CD4-positive, alpha-beta T cell treated with Interferon alpha-2 for 1 hour (primary cell): ENCODE data around the gene UVRAG.
"Not testable (repeated sequence)": the region's sequence is repeated elsewhere in the genome, so short reads cannot be mapped to it uniquely, and the experiment has no call there.

Experiments used
- DNase-seq, 2 donors: peaks; one replicate each; pipeline ENCODE4 v3.0.0-alpha.2; 2020 to 2022

UVRAG gene

DNA sequence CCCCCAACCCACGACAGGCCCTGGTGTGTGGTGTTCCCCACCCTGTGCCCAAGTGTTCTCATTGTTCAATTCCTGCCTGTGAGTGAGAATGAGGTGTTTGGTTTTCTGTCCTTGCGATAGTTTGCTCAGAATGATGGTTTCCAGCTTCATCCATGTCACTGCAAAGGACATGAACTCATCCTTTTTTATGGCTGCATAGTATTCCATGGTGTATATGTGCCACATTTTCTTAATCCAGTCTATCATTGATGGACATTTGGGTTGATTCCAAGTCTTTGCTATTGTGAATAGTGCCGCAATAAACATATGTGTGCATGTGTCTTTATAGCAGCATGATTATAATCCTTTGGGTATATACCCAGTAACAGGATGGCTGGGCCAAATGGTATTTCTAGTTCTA, 158.7 kb downstream of the UVRAG start:
- not testable (repeated sequence) for DNase-seq

DNA sequence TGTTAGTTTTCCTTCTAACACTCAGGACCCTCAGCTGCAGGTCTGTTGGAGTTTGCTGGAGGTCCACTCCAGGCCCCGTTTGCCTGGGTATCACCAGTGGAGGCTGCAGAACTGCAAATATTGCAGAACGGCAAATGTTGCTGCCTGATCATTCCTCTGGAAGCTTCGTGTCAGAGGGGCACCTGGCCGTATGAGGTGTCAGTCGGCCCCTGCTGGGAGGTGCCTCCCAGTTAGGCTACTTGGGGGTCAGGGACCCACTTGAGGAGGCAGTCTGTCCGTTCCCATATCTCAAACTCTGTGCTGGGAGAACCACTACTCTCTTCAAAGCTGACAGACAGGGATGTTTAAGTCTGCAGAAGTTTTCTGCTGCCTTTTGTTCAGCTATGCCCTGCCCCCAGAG, 164.1 kb downstream of the UVRAG start:
- DNase-seq = not testable (repeated sequence)

DNA sequence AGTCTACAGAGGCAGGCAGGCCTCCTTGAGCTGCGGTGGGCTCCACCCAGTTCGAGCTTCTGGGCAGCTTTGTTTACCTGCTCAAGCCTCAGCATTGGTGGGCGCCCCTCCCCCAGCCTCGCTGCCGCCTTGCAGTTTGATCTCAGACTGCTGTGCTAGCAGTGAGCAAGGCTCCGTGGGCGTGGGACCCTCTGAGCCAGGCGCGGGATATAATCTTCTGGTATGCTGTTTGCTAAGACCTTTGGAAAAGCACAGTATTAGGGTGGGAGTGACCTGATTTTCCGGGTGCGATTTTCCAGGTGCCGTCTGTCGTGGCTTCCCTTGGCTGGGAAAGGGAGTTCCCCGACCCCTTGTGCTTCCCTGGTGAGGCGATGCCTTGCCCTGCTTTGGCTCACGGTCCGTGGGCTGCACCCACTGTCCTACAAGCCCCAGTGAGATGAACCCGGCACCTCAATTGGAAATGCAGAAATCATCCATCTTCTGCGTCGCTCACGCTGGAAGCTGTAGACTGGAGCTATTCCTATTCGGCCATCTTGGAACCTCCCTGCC, 164.5 kb downstream of the UVRAG start:
- not testable (repeated sequence) for DNase-seq

DNA sequence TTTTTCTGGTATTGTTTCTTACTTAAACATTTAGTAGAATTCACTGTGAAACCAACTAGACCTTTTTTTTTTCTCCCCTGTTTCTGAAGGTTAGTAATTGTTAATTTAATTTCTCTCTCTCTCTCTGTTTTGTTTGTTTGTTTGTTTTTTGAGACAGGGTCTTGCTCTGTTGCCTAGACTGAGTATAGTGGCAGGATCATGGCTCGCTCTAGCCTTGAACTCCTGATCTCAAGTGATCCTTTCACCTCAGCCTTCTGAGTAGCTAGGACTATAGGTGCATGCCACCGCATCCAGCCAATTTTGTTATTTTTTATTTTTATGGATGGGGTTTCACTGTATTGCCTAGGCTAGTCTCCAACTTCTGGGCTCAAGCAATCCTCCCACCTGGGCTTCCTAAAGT, 165.0 kb downstream of the UVRAG start:
- no peak for DNase-seq

DNA sequence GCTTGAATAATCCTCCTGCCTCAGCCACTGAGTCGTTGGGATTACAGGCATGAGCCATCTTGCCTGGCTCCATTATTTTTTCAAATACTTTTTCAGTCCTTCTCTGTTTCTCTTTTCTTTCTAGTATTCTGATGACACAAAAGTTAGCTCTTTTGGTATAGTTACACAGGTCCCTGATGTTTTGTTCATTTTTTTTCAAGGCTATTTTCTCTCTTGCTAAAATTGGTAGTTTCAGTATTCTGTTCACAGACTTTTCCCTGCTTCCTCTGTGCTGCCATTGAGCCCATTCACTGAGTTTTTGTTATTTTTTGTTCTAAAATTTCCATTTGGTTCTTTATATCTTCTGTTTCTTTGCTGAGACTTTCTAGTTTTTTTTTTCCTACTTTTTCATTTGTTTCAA, 166.5 kb downstream of the UVRAG start:
- DNase-seq = no peak

DNA sequence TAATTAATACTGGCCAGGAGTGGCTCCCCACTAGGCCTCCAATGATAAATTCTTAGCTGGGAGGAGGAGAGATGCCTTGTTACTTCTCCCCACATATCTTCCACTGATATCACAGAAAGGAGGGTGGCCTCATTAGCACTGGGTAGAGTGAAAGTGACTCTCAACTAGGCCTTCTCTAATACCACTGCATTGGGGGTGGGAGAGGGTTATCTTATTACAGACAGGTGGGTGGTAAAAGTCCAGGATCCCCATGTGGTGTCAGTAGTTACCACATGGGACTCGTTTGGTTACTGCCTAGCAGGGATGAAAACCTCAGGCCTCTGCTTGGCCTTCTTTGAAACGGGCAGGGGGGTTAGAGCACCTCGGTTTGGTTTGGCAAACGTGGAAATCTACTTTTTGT, 167.3 kb downstream of the UVRAG start:
- DNase-seq = no peak

DNA sequence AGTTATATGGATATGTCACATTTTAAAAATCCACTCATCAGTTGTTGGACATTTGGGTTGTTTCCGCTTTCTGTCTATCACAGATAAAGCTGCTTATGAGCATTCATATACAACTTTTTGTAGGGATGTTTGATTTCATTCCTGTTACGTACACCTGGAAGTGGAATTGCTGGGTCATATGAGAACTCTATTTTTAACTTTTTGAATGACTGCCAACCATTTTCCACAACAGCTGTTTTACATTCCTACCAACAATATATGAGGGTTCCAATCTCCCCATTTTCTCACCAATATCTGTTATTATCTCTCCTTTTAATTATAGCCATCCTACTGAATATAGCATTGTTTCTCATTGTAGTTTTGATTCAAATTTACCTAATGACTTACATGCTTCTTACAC, 172.0 kb downstream of the UVRAG start:
- DNase-seq = no peak

DNA sequence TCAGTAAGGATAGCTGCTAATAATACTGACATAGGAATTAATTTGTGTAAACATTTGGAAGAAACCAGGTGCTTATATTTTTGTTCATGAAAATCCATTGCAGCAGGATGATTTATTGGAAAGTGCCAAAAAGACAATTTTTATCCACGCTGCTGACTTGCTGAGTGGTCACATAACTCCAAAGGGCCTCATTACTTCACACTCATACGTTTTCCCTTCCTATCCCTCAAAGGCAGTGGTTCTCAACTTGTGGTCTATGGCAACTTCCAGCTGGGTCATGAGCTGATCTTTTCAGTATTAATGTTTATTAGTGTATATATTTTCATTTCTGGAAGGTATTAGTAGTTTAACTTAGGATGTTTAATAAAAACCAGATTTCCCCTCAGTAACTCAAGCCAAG, 178.1 kb downstream of the UVRAG start:
- DNase-seq = no peak

DNA sequence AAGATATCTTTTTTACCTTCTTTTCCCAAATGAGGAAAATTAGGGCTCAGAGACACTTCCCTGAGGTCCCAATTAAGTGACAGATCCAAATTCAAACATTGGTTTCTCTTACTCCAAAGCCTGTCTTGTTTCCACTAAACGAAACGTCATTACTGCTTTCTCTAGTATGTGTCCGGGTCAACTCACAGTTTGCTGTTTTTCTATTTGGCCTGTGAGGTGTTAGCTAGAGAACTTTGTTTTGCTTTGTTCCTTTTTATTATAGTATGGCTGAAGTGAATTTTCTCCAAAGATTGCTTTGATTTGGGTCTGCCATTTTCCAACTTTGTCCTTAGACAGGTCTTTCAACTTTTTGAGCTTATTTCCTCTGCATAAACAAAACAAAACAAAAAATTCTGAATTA, 179.6 kb downstream of the UVRAG start:
- DNase-seq = no peak

DNA sequence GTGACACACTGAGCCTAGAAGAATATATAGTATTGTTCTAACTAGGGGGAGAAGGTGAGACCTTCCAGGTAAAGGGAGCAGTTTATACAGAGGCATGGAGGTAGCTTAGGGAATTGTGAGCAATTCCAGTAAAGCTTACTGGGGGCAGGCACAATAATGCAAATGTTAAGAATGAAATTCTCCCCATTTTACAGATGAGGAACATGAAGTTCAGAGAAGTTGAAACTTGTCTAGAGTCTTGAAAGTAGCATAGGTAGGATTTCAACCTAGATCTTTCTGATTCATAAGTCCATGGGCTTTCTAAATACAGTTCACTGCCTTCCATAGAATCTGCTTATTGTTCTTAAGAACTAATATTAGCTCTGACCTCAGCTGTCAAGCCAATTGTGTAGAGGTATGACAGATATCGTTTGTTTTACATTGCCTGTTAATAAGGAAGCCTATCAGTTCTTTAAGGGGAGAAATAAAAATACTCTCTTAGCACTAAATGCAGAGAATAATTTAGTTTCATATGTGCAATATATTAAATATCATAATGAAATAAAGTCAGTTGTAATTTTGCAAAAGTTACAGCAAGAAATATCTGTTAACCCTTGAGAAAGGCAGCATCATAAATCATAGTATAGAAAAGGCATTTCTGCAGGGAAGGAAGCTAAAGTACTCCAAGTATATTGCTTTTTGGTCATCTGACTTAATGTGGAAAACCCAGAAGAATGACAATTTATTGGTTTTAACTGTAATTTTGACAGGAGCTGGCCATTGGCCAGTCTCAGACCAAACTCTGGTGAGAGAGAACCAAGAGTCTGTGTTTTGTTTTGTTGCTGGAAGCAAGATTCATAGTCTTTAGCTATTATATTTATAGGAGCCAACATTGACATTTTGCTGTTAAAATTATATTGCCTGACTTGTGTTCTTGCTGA, 181.8 kb downstream of the UVRAG start:
- no peak for DNase-seq

DNA sequence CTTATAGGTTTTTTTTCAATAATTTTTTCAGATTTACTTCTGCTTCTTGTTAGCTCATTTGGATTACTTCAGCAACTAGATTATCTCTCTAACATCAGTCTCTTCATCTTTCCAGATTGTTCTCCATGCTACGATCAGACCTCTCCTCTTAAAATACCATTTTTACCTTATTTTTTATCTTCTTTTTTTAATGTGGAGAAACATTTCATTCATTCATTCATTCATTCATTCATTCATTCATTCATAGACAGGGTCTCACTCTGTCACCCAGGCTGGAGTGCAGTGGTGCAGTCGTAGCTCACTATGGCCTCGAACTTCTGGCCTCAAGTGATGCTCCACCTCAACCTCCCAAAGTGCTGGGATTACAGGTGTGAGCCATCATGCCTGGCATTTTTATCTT, 189.4 kb downstream of the UVRAG start:
- no peak for DNase-seq

DNA sequence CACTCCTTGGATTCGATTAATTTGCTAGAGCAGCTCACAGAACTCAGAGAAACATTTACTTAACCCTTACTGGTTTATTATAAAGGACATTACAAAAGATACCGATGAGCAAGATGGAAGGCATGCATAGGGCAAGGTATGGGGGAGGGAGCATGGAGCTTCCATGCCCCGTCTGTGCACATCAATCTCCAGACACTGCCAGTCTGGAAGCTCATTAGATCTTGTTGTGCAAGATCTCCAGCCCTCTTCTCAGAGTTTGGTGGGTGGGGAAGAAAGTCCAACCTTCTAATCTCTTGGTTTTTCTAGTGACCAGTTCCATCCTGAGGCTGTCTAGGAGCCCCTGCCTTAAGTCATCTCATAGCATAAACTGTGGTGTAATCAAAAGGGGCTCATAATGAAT, 190.7 kb downstream of the UVRAG start:
- DNase-seq = no peak

DNA sequence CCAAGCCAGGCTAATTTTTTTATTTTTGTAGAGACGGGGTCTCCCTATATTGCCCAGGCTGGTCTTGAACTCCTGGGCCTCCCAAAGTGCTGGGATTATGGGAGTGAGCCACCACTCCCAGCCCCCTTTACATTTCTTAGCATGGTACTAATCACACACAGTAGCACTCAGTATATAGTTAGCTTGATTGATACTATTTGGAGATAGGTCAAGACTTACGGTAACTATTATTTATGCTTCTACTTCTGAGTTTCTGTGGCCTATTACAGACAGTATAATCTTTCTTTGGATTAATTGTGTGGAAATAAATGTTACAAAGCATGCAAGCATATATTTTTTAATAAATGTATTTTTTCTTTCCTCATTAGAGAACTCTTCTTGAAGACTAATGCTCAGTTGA, 192.2 kb downstream of the UVRAG start:
- DNase-seq = no peak

DNA sequence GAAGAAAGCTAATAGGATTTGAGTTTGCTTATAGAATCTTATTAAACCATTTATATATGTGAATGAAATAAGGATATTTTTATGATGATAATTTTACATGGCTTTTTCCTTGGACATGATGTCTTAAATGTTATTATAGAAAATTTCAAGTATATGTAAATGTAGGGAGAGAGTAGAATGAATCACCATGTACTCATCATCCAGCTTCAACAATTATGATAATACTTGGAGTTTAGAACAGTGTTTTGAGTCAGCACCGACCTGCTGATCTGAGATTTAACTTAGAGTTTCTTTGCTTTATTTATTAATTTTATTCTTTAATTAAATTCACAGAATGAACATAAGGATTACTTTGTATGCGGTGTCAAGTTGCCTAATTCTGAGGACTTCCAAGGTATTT, 193.5 kb downstream of the UVRAG start:
- DNase-seq = no peak

DNA sequence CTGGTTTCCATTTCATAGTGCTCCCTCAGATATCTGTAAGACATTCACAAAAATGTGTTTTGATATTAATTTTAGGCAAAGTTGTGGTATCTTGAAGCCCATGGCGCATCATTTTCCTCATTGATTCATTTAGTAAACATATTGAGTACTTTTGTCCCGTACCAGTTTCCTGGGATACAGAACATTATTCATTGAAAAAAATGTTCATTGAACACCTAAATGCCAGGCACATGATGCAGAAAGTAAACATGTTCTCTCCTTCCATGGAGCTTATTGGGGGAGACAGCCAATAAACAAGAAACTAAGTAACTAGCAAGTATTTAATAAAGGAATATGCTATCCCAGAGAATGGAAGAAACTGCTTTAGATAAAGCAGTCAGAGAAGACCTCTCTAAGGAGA, 195.0 kb downstream of the UVRAG start:
- DNase-seq = no peak

DNA sequence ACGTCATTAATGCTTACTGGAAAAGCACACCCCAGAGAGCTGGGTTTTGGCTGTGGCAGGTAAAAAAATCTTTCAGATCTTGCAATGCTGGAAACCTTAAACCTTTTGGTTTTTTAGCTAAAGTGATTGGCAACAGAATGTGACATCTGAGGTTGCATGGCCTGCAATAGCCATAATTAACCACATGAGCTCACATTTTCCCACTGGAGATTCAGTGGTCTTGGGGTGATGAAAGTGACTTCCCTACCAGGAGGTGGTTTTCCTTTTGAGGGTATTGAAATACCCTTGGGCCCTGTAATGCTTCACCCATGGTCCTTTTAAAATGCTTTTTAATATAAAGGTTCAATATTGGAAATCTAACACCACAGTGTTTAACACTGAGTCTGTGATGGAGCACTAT, 198.5 kb downstream of the UVRAG start:
- DNase-seq = no peak

DNA sequence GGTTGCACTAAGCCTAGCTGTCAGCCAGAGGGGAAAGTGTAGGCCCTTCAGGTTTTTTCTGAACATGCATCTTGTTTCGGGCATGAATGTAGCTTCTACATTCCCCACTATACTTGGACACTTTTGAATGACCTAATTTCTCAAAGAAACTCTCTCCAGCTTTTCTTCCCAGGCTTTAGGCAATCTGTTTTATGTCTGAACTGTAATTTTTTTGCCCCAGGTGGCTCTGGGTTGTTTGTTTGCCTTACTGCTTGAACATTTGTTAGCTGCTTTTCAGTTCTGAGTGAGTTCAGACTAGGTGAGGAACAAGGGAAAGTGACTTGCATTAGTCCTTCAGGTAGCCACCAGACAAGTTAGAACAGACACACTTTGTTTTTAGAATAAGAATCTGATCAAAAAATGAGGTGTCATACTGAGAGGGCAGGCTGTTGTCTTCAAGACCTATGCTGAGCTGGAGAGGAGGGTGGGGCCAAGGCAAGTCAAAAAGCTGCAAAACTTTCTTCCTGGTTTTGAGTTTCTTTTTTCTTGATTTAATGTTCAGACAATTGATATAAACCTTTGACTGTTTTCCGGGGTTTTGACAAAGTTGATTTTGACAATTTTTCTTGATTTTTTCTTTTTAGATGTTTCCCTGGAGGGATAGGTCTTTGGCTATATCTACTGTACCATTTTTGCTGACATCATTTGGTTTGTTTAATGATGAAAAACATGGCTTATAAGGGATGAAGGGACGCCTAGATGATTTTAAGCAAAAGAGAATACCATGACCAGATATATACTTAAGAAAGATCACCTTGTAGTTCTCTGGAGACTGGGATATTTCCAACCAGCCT, 208.4 kb downstream of the UVRAG start:
- no peak for DNase-seq

DNA sequence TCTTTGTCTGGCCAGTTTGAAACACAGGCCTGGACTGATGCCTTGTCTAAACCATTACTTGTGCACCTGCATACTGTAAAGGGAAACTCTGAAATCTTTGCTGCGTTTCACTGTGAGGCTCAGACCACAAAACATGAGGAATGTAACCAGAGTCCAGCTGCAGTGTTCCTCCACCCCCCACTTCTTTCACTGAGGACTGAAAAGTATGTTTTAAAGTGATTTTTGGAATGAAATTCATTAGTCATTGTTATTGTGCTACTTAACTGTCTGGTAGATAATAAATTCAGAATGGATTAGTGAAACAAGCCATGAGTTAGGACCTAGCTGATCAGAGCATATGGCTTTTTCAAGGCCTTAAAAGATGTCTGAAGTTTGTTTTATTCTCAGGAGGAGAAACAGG, 210.1 kb downstream of the UVRAG start:
- DNase-seq = no peak

DNA sequence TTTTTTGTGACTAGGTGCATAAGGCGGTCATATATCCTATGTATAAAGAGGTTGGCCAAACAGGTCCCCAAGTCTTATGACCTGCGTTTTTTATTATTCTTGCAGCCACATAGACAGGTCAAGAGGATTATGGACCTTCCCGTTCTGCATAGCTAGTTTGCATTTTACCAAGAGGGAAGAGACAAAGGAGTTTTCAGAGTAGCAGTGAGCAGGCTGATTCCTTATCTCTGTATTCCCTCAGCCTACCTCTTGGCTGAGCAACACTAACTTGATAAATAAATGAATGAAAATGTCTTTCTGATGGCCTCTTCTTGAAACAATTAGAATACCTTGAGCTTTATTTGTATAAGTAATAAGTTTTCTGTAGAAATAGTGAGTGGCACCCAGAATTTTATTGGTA, 210.8 kb downstream of the UVRAG start:
- no peak for DNase-seq

DNA sequence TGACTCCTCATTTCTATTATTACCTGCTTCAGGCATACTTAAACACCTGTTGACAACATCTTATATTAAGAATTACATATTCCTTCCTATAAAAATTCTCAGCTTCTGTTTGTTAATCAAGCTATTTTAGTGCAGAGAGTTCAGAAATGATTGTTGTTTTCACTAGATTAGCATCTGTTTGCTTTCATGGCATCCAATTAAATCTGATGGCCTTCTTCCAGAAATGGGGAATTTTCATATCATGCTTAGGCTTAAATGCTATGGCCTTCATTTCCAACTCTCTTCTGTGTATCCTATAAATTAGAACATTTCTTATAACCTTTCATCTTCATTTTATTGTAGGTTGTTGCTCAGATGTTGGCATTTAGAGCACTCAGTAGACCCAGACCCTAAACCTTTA, 211.3 kb downstream of the UVRAG start:
- no peak for DNase-seq

DNA sequence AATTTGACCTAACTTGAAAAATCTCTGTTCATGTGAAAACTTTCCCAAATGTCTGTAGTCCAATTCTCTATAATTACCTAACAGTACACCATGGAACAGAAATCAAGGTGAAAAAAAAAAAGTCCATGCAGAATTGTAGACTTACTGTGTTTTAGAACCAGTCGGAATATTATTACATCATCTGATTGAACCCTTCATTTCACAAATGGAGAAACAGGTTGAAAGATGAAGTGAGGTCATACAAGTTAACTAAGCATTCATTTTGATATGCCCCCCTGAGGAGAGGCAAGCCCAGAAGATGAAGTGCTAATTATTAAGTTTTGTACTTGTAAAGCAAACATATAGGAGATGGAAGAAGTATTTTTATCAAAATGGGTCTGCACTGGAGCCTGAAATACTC, 211.9 kb downstream of the UVRAG start:
- no peak for DNase-seq

DNA sequence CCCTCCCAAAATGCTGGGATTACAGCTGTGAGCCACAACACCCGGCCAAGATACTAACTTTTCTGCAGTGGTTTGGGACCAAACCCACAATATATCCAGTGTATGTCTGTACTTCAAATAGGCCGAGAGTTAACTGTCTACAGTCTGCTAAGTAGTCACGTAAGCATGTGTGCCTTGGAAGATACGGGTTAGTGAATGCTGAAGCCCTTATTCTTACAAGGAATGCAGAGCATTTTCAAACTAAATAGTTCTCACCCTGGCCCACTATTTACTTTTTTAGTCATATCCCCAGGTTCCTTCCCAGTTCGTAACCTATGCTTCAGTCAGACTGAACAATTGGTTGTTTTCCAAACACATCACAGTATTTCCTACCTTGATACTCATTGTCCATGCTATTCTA, 215.3 kb downstream of the UVRAG start:
- DNase-seq = no peak

DNA sequence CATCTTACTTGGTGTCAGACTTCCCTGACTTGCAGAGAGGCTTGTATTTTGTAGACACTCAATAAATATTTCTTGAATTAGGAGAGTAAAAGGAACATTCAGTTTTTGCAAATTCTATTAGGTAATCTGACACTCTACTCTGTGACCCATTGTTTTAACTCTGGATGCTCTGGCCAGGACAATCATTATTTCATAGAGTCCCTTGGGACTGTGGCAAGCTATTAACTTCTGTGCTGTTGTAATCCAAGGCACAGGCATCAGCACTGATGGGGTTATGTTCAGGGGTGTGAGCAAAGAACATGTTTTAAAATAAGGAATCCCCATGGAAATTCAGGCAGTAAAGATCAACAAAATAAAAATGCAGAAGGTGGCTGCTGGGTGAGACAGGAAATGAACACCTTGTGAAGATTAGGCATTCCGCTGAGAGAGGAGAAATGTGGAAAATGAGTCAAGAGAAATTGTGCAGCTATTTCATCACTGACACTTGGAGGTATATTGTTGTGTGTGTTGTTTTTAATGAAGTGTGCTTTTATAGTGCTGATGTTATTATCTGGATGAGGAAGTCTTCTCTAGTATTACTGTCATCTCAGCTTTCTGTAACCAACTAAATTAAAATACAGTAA, 216.1 kb downstream of the UVRAG start:
- no peak for DNase-seq
